CD14-positive monocyte (primary cell): Measurements from ENCODE around the gene PTPN2. TPM values are rescaled to one million over a fixed set of nuclear protein-coding genes. Genes with fewer than 3 reads are reported as not detected.

Experiments
- DNase-seq, 3 donors: peaks; one replicate each; pipeline ENCODE4 v3.0.0-alpha.2; 2011 to 2022
- H2AFZ ChIP-seq: 2 replicates; pipeline ENCODE4 v1.6.0; 2012; ENCODE audit warnings: mild to moderate bottlenecking, low read depth, low read length, inconsistent platforms; ENCODE audit not compliant: insufficient read depth, poor library complexity, severe bottlenecking
- H3K27ac ChIP-seq, 2 donors: 1 replicate in 1 of 2; 2 replicates in 1 of 2; pipeline ENCODE4 v1.5.1; 2012 to 2013; ENCODE audit warnings: low read length in 2 of 2, control low read depth in 1 of 2, inconsistent platforms in 1 of 2, low read depth in 1 of 2, mild to moderate bottlenecking in 1 of 2
- H3K27me3 ChIP-seq, 2 donors: one replicate each; pipeline versions ENCODE4 v1.6.0 to v1.6.1; 2011 to 2013; ENCODE audit warnings: low read length in 2 of 2; ENCODE audit not compliant: control insufficient read depth in 2 of 2, insufficient read depth in 2 of 2
- H3K36me3 ChIP-seq, 2 donors: replicated peaks in 1 of 2; 1 replicate in 1 of 2; 2 replicates in 1 of 2; pipeline versions ENCODE4 v1.5.1 to v1.6.1; 2012 to 2013; ENCODE audit warnings: low read length in 2 of 2, control low read depth in 1 of 2, inconsistent platforms in 1 of 2, mild to moderate bottlenecking in 1 of 2; ENCODE audit not compliant: insufficient read depth in 2 of 2, control insufficient read depth in 1 of 2
- H3K4me1 ChIP-seq, 2 donors: 1 replicate in 1 of 2; 2 replicates in 1 of 2; pipeline versions ENCODE4 v1.5.1 to v1.6.1; 2012 to 2013; ENCODE audit warnings: low read length in 2 of 2, control low read depth in 1 of 2, inconsistent platforms in 1 of 2, mild to moderate bottlenecking in 1 of 2, moderate library complexity in 1 of 2; ENCODE audit not compliant: insufficient read depth in 2 of 2, control insufficient read depth in 1 of 2
- H3K4me2 ChIP-seq: replicated peaks from 2 replicates; pipeline ENCODE3; 2012; ENCODE audit warnings: low read length, moderate library complexity, mild to moderate bottlenecking; ENCODE audit not compliant: poor library complexity, severe bottlenecking; ENCODE audit errors: extremely low read depth
- H3K4me3 ChIP-seq, 3 experiments: fragments of 200-600 bp in 1 of 3; sonication (generic) in 1 of 3; replicated peaks in 1 of 3; 1 replicate in 2 of 3; 2 replicates in 1 of 3; pipeline ENCODE4 v1.5.1; 2011 to 2013; ENCODE audit warnings: low read length in 3 of 3, mild to moderate bottlenecking in 3 of 3, control low read depth in 2 of 3, low read depth in 2 of 3, inconsistent platforms in 1 of 3, moderate library complexity in 1 of 3
- H3K79me2 ChIP-seq: 2 replicates; pipeline ENCODE4 v1.6.0; 2012; ENCODE audit warnings: mild to moderate bottlenecking, control low read depth, inconsistent platforms, low read length, moderate library complexity; ENCODE audit not compliant: insufficient read depth
- H3K9ac ChIP-seq: 2 replicates; pipeline ENCODE4 v1.6.0; 2017; ENCODE audit warnings: low read length, mild to moderate bottlenecking; ENCODE audit not compliant: insufficient read depth, poor library complexity, severe bottlenecking
- H3K9me3 ChIP-seq, 2 donors: replicated peaks in 1 of 2; 1 replicate in 1 of 2; 2 replicates in 1 of 2; pipeline versions ENCODE4 v1.5.1 to v1.6.1; 2012 to 2013; ENCODE audit warnings: low read length in 2 of 2, control low read depth in 1 of 2; ENCODE audit not compliant: control insufficient read depth in 1 of 2, insufficient read depth in 1 of 2
- H4K20me1 ChIP-seq: 2 replicates; pipeline ENCODE4 v1.6.0; 2012; ENCODE audit warnings: mild to moderate bottlenecking, low read length, control low read depth, moderate library complexity; ENCODE audit not compliant: insufficient read depth
- H3K27ac Mint-ChIP-seq, 7 donors: one replicate each; pipeline ENCODE4 v1.8.0; 2020; ENCODE audit warnings: mild to moderate bottlenecking in 7 of 7, mixed read lengths in 7 of 7, moderate library complexity in 6 of 7, inconsistent platforms in 2 of 7
- H3K27me3 Mint-ChIP-seq, 3 donors: one replicate each; pipeline ENCODE4 v1.8.0; 2021 to 2022; ENCODE audit warnings: low read depth in 3 of 3, mild to moderate bottlenecking in 3 of 3, mixed read lengths in 3 of 3, moderate library complexity in 3 of 3, inconsistent platforms in 1 of 3
- H3K36me3 Mint-ChIP-seq, 2 donors: one replicate each; pipeline ENCODE4 v1.8.0; 2020; ENCODE audit warnings: mixed read lengths in 2 of 2, inconsistent platforms in 1 of 2, mild to moderate bottlenecking in 1 of 2
- H3K4me1 Mint-ChIP-seq: one replicate; pipeline ENCODE4 v1.8.0; 2020; ENCODE audit warnings: mild to moderate bottlenecking, mixed read lengths
- H3K4me3 Mint-ChIP-seq, 2 donors: one replicate each; pipeline ENCODE4 v1.8.0; 2020; ENCODE audit warnings: mild to moderate bottlenecking in 2 of 2, mixed read lengths in 2 of 2, moderate library complexity in 1 of 2
- H3K9me3 Mint-ChIP-seq, 7 donors: one replicate each; pipeline ENCODE4 v1.8.0; 2020 to 2022; ENCODE audit warnings: mixed read lengths in 7 of 7, mild to moderate bottlenecking in 6 of 7, moderate library complexity in 6 of 7, inconsistent platforms in 2 of 7
- WGBS: methylation state at CpG from one replicate; pipeline ENCODE4 v1.1.5; 2013; ENCODE audit warnings: missing lambda C conversion rate; ENCODE audit not compliant: insufficient coverage; 5-methylcytosine and 5-hydroxymethylcytosine counted together
- intact Hi-C, 2 donors: fragments of 100-400 bp; cut with micrococcal nuclease; formaldehyde crosslinking; loops; one replicate each; pipeline versions ENCODE4 v1.15.0 to v1.15.1; 2023
- polyA plus RNA-seq, 3 donors: library from polyadenylated mRNA; depleted of rRNA in 1 of 3; unstranded in 2 of 3; stranded (reverse) in 1 of 3; fragments of 300-500 nt in 2 of 3; fragments of >200 nt in 1 of 3; fragmentation: Illumina TruSeq in 2 of 3; gene quantifications; 1 replicate in 2 of 3; 2 replicates in 1 of 3; pipeline ENCODE4 v1.2.3, GENCODE V29; 2012 to 2021
- TF ChIP-seq, protein P1 (sequence below): fragments of 200-600 bp; IDR thresholded peaks from one replicate; pipeline ENCODE4 v1.8.0; 2022; ENCODE audit warnings: antibody characterized with exemption, mild to moderate bottlenecking

The PTPN2 gene
- polyA plus RNA-seq, 3 donors = 55.6 to 108 (median 78.4) TPM

DNA sequence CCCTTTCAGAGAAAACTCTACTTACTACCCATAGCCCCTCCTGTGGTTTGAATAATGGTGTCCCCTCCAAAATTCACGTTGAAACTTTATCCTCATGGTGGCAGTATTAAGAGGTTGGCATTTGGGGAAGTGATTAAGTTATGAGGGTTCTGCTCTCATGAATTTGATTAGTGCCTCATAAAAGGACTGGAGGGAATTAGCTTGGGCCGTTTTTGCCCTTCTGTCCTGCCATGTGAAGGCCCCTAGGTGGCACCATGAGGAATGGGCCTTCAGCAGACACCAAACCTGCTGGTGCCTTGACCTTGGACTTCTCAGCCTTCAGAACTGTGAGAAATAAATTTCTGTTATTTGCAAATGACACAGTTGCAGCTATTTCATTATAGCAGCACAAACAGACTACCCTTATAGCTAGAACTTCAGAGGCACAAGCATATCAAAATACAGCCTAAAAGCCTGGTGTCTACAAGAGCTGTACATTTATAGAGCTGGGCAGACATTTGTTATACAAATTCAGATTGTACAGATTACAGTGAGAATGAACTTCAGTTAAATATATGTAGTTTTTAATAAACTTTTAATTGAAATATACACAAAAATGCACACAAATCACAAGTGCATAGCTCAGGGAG is 2.6 kb upstream of the PTPN2 start:
- TF ChIP-seq, protein P1, sequence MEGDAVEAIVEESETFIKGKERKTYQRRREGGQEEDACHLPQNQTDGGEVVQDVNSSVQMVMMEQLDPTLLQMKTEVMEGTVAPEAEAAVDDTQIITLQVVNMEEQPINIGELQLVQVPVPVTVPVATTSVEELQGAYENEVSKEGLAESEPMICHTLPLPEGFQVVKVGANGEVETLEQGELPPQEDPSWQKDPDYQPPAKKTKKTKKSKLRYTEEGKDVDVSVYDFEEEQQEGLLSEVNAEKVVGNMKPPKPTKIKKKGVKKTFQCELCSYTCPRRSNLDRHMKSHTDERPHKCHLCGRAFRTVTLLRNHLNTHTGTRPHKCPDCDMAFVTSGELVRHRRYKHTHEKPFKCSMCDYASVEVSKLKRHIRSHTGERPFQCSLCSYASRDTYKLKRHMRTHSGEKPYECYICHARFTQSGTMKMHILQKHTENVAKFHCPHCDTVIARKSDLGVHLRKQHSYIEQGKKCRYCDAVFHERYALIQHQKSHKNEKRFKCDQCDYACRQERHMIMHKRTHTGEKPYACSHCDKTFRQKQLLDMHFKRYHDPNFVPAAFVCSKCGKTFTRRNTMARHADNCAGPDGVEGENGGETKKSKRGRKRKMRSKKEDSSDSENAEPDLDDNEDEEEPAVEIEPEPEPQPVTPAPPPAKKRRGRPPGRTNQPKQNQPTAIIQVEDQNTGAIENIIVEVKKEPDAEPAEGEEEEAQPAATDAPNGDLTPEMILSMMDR = peak; percentile 58
- H3K4me1 Mint-ChIP-seq = peaks cover 37% of the 10 kb centered on the region
- H3K4me3 ChIP-seq = no peak overlapping the region
- H3K27me3 ChIP-seq = no peaks in the 10 kb centered on the region
- intact Hi-C loops = loop anchor here in 1 of 2 donors (10.0 kb wide), 2 partner anchors 108 to 838 kb away; partner anchors contain the start of genes CEP192, FAM210A and RNMT
- H2AFZ ChIP-seq = no peak overlapping the region
- 22% methylated on average over 1 of the region's 2 CpGs for WGBS
- peaks cover 20% of the 10 kb centered on the region for H4K20me1 ChIP-seq
- peaks cover 0 to 6% (median 3%) of the 10 kb centered on the region in 7 donors for H3K9me3 Mint-ChIP-seq
- H3K4me1 ChIP-seq = peaks cover 30 to 34% of the 10 kb centered on the region in 2 donors
- peak overlapping the region in 1 of 2 donors; percentile 29 for H3K27ac ChIP-seq
- H3K4me2 ChIP-seq = no peak overlapping the region
- no peaks in the 10 kb centered on the region for H3K36me3 ChIP-seq
- no peak overlapping the region for H3K4me3 Mint-ChIP-seq
- H3K27me3 Mint-ChIP-seq = peaks cover 0 to 2% (median 0%) of the 10 kb centered on the region in 3 donors
- H3K9ac ChIP-seq = no peak overlapping the region
- peaks cover 50% of the 10 kb centered on the region for H3K79me2 ChIP-seq
- H3K27ac Mint-ChIP-seq = peak overlapping the region in 5 of 7 donors; percentile 8 to 76 (median 69)
- peak in 2 of 3 donors; percentile 29 to 54 for DNase-seq
- peaks cover 2 to 8% of the 10 kb centered on the region in 2 donors for H3K36me3 Mint-ChIP-seq
- peaks cover 0 to 7% of the 10 kb centered on the region in 2 donors for H3K9me3 ChIP-seq

- no peaks in the 10 kb centered on the region for H3K27me3 Mint-ChIP-seq
- DNase-seq = no peak
- peaks cover 0 to 6% of the 10 kb centered on the region in 2 donors for H3K9me3 ChIP-seq
- H4K20me1 ChIP-seq = peaks cover 23% of the 10 kb centered on the region
- H3K27ac ChIP-seq = peak overlapping the region in 1 of 2 donors; percentile 98
- no peak overlapping the region for H3K4me3 Mint-ChIP-seq
- H3K36me3 ChIP-seq = no peaks in the 10 kb centered on the region
- no peak overlapping the region for H3K9ac ChIP-seq
- WGBS = 96% methylated on average over 4 of the region's 4 CpGs
- no peak overlapping the region for H3K4me2 ChIP-seq
- peaks cover 47% of the 10 kb centered on the region for H3K4me1 Mint-ChIP-seq
- H3K4me1 ChIP-seq = peaks cover 42 to 45% of the 10 kb centered on the region in 2 donors
- H3K36me3 Mint-ChIP-seq = peaks cover 4 to 10% of the 10 kb centered on the region in 2 donors
- TF ChIP-seq, protein P1 = no peak
- intact Hi-C loops = loop anchor here in 1 of 2 donors (10.0 kb wide), 2 partner anchors 109 to 839 kb away; partner anchors contain the start of genes CEP192, FAM210A and RNMT
- no peaks in the 10 kb centered on the region for H3K27me3 ChIP-seq
- H3K79me2 ChIP-seq = peaks cover 61% of the 10 kb centered on the region
- peak overlapping the region in 3 of 7 donors; percentile 21 to 96 (median 46) for H3K27ac Mint-ChIP-seq
- peaks cover 0 to 6% (median 3%) of the 10 kb centered on the region in 7 donors for H3K9me3 Mint-ChIP-seq
- no peak overlapping the region for H2AFZ ChIP-seq
- H3K4me3 ChIP-seq = no peak overlapping the region
Observed at GRCh38 chr18:12885500-12885899, 1.5 kb upstream of the PTPN2 start.
